Tibial nerve (tissue), 3 donors: ENCODE results near the gene FTCD.

Experiments
- CTCF ChIP-seq, 5 experiments: fragments of 200-600 bp in 3 of 5; fragments of 450-650 bp in 2 of 5; sonication (generic) in 3 of 5; IDR thresholded peaks; one replicate each; pipeline ENCODE4 v1.5.1; 2016 to 2019; ENCODE audit warnings: antibody characterized with exemption in 5 of 5, mild to moderate bottlenecking in 3 of 5, moderate library complexity in 2 of 5
- POLR2A ChIP-seq, 2 donors: fragments of 450-650 bp; IDR thresholded peaks; one replicate each; pipeline ENCODE4 v1.6.1; 2017; ENCODE audit warnings: antibody characterized with exemption in 2 of 2, mild to moderate bottlenecking in 2 of 2, moderate library complexity in 2 of 2

GRCh38 chr21:46163380-46163779, 8.0 kb upstream of the FTCD start:
- TF ChIP-seq POLR2A (IDR thresholded peaks at IDR 0.05) (no peak), CTCF (IDR thresholded peaks at IDR 0.05) (no peak)
